ENCODE measurements around the gene USP53.
A peak's percentile ranks its signal among the peaks of the same experiment; 100 is the strongest.
"Not testable (repeated sequence)": the region's sequence is repeated elsewhere in the genome, so short reads cannot be mapped to it uniquely, and the experiment has no call there.

USP53 gene

DNA sequence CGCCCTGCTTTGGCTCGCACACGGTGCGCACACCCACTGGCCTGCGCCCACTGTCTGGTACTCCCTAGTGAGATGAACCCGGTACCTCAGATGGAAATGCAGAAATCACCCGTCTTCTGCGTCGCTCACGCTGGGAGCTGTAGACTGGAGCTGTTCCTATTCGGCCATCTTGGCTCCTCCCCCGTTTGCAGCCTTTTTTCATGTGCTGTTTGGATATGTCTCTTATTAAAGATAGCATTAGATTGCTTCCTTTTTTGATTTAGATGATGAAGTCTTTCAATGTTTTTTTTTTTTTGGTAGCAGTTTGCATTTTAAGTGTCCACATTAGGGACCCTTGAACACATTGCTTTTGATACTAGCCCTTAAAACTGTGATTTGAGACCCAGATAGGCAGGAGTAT, 67.4 kb downstream of the USP53 start:
- not testable (repeated sequence) for H3K4me3 Mint-ChIP-seq, H3K27me3 Mint-ChIP-seq, ATAC-seq, H3K9me3 Mint-ChIP-seq, DNase-seq
- peak overlapping the region in 1 of 2 donors; percentile 35 for H3K27ac Mint-ChIP-seq
- H3K4me1 Mint-ChIP-seq = peaks cover 12% of the 10 kb centered on the region

DNA sequence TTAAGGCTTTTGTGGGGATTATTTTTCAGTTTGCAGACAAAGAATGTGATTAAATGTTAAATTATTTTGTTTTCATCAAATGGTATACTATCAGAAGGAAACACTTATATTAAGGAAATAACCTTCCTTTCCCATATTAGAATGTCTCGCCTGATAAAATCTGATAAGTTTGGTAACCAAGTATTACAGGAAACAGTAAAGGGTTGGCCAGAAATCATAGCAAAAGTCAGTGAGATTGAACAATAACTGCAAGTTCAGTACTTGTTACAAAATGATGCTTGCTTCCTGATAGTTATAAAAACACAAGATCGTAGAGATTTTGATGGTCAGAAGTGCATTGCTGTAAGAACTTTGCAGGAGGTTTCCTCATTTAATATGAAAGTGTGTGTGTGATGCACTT, 68.9 kb downstream of the USP53 start:
- no peak overlapping the region for H3K27ac Mint-ChIP-seq
- H3K4me1 Mint-ChIP-seq = peaks cover 14% of the 10 kb centered on the region
- ATAC-seq (no peak), DNase-seq (no peak)
- H3K4me3 Mint-ChIP-seq = no peak overlapping the region
- H3K9me3 Mint-ChIP-seq = no peaks in the 10 kb centered on the region
- no peaks in the 10 kb centered on the region for H3K27me3 Mint-ChIP-seq

DNA sequence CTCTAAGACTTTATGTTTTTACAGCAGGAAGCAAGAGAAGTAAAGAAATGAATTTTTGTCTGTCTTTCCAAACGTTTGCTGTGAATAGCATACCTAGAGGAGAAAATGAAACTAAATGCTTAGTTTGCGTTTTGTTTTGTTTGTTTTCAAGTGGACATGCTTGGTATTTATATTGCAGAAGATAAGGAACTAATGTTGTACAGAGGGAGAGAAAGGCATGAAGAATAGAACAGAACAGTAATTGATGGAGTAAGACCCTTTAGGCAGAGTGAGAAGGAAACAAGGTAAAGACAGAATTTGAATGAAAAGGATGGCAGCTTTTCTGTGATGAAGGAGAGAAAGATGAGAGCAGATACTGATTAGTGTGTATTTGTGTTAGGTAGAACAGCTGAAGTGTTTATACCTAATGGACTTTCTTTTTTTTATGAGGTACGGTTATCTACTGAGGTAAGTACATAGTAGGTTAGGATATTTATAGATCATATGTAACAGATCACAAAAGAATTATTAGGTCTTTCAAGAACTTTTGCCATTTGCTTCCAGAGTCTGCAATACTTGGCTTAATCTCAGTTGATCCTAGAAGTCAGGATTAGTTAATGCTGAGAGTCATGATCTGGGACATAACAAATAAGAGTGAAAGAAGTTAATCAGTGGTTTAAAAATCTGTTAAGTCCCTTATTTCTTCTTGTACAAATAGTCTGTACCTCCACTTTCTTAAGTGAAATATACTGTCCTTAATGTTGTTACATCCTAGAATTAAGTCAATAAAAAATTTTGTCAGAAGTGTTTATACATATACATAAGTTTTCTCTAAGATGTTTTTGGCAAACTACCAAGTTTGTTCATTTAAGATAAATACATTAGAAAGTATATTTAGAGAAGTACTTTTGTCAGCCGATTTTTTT, 72.6 kb downstream of the USP53 start:
- H3K27ac Mint-ChIP-seq = peak overlapping the region in 1 of 2 donors; percentile 72
- ATAC-seq = no peak
- H3K4me3 Mint-ChIP-seq = peak overlapping the region; percentile 43 to 75
- no peaks in the 10 kb centered on the region for H3K27me3 Mint-ChIP-seq
- H3K4me1 Mint-ChIP-seq = peaks cover 13% of the 10 kb centered on the region
- DNase-seq = no peak
- H3K9me3 Mint-ChIP-seq = no peaks in the 10 kb centered on the region

DNA sequence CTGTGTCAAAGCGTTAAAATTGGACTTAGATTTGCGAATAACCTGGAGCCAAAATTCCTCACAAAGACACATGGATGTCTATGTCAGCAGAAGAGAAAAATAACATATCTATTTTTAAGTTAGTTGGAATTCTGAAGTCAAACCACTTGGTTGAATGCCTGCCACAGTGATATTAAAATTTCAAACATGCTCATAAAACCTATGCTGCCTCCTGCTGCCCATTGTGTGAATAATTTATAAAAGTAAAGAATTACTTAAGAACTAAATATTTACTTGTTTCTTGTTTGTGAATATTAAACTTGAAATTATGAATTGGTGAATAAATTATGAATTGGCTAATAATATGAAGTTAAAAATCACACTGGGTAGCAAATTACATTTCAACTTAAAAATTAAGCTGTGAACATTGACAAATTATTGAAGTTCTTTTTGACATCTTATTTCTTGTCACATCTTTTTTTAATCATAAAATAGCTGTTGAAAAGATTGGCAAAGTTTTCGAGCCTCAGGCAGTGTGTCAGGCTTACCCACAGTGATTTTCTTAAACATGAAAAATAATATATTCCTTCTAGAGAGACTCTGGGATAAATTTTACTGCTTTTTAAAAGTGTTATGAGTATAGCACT, 74.0 kb downstream of the USP53 start:
- H3K9me3 Mint-ChIP-seq = no peaks in the 10 kb centered on the region
- no peak overlapping the region for H3K4me3 Mint-ChIP-seq
- no peak overlapping the region for H3K27ac Mint-ChIP-seq
- ATAC-seq (no peak), DNase-seq (no peak)
- H3K27me3 Mint-ChIP-seq = no peaks in the 10 kb centered on the region
- H3K4me1 Mint-ChIP-seq = peaks cover 6% of the 10 kb centered on the region

DNA sequence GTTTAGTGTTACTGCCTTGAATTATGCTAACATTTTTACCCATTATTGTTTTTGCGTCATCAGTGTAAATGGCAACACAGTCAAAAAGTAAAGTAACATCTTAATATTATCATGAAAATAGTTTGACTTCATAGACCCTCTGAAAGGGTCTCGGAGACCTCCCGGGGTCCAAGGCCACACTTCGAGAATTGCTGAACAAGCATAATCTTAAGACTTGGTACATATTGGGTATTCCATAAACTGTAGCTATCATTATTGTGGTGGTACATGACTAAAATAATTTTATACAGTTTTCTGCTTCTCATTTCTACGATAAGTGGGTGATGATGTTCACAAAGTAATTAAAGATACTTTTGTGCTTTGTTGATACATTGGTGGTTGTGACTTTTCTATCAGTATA, 76.8 kb downstream of the USP53 start:
- Mint-ChIP-seq H3K27ac (no peak overlapping the region), H3K9me3 (no peaks in the 10 kb centered on the region), H3K27me3 (no peaks in the 10 kb centered on the region), H3K4me1 (peaks cover 6% of the 10 kb centered on the region), H3K4me3 (no peak overlapping the region)
- ATAC-seq (no peak), DNase-seq (no peak)

DNA sequence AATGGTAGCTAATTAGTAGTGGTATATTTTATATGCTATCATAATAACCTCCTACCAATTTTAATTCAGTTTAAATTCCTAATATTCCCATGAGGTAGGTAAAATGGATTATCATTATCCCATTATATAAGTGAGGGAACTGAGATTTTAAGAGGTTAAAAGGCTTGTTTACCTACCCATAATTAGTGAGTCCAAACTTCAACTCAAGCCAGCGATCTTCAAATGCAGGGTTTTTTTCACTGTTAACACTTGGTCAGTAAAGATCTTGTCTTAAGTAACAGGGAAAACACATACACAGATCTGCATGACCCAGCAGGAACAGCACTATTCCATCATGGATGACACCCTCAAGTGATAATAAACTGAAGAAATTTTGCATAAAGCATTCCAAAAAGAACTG, 78.1 kb downstream of the USP53 start:
- no peaks in the 10 kb centered on the region for H3K27me3 Mint-ChIP-seq
- no peaks in the 10 kb centered on the region for H3K9me3 Mint-ChIP-seq
- ATAC-seq = no peak
- no peak overlapping the region for H3K4me3 Mint-ChIP-seq
- DNase-seq = no peak
- H3K4me1 Mint-ChIP-seq = no peaks in the 10 kb centered on the region
- H3K27ac Mint-ChIP-seq = no peak overlapping the region

DNA sequence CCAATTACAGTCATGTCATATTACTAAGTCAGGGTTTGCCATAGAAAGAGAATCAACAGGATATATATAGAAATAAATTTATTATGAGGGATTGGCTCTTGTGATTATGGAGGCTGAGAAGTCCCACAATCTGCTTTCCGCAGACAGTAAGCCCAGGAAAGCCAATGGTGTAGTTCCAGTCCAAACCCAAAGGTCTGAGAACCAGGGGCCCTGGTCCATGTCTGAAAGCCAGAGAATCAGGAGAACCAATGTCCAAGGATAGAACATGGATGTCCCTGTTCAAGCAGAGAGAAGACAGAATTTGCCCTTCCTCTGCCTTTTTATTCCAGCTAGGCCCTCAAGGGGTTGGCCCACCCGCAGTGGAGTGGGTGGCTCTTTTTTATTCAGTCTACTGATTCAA, 83.8 kb downstream of the USP53 start:
- no peak for ATAC-seq
- Mint-ChIP-seq H3K9me3 (peaks cover 0 to 5% of the 10 kb centered on the region in 2 donors), H3K4me1 (peaks cover 21% of the 10 kb centered on the region), H3K27ac (no peak overlapping the region), H3K27me3 (no peaks in the 10 kb centered on the region), H3K4me3 (no peak overlapping the region)
- DNase-seq = no peak

DNA sequence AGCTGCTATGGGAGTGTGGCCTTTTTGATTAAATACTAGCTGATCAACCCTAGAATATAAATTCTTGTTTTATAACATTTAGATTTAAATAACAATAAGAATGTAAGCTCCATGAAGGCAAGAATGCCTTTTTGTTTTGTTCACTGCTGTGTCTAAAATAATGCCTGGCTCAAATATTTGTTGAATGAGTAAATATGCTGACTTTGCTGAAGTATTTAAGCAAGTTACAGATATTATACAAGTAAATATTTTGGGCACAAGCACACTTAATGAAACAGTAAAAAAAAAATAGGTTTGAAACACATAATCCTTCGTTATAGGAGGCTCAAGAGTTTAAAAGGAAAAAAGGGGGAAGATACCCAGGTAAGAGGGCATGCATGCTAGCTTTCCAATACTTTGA, 85.3 kb downstream of the USP53 start:
- Mint-ChIP-seq H3K9me3 (peaks cover 0 to 5% of the 10 kb centered on the region in 2 donors), H3K4me1 (peaks cover 26% of the 10 kb centered on the region), H3K27me3 (no peaks in the 10 kb centered on the region), H3K27ac (no peak overlapping the region), H3K4me3 (peak overlapping the region in 1 of 2 donors; percentile 88)
- DNase-seq = no peak
- no peak for ATAC-seq

DNA sequence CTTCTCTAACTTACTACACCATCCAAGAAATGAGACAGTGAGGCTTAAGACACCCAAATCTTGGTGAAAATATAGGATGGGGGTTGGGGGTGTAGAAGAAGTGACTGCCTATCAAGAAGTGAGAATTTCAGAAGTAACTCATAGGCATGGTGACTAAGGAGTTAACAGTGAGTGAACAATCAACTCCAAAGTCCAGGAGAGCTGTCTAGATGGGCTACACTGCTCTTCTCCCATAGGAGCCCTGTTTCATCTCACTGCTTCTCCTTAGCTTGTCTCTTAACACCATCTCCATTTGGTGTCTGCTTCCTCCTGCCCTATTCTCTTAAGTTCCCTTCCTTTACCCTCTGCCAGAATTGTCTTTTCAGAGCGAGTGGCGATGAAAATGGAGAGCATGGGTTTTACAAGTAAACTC, 86.8 kb downstream of the USP53 start:
- no peak for DNase-seq
- peaks cover 0 to 5% of the 10 kb centered on the region in 2 donors for H3K9me3 Mint-ChIP-seq
- peak overlapping the region; percentile 88 to 95 for H3K4me3 Mint-ChIP-seq
- no peak for ATAC-seq
- peaks cover 26% of the 10 kb centered on the region for H3K4me1 Mint-ChIP-seq
- peaks cover 7% of the 10 kb centered on the region for H3K27me3 Mint-ChIP-seq
- peak overlapping the region; percentile 78 to 100 for H3K27ac Mint-ChIP-seq

DNA sequence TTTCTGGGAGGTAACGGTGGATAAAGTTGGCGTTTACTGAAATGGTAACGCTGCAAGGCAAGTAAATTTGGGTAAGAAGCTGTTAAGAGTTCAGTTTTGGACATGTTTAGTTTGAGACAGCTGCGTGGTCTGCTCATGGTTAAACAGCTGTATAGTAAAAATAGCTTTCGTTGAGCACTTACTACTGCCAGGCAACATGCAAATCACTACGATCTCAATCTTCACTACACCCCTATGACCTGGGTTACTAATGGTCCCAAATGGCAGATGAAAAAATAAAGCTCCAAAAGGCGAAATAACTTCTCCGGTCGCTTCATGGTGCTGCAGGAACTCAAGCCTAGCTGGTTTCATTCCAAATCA, 87.2 kb downstream of the USP53 start:
- Mint-ChIP-seq H3K27me3 (peaks cover 11% of the 10 kb centered on the region), H3K4me3 (peak overlapping the region; percentile 88 to 95), H3K9me3 (peaks cover 0 to 5% of the 10 kb centered on the region in 2 donors), H3K4me1 (peaks cover 26% of the 10 kb centered on the region), H3K27ac (peak overlapping the region; percentile 98 to 100)
- ATAC-seq = peak; percentile 4
- no peak for DNase-seq

DNA sequence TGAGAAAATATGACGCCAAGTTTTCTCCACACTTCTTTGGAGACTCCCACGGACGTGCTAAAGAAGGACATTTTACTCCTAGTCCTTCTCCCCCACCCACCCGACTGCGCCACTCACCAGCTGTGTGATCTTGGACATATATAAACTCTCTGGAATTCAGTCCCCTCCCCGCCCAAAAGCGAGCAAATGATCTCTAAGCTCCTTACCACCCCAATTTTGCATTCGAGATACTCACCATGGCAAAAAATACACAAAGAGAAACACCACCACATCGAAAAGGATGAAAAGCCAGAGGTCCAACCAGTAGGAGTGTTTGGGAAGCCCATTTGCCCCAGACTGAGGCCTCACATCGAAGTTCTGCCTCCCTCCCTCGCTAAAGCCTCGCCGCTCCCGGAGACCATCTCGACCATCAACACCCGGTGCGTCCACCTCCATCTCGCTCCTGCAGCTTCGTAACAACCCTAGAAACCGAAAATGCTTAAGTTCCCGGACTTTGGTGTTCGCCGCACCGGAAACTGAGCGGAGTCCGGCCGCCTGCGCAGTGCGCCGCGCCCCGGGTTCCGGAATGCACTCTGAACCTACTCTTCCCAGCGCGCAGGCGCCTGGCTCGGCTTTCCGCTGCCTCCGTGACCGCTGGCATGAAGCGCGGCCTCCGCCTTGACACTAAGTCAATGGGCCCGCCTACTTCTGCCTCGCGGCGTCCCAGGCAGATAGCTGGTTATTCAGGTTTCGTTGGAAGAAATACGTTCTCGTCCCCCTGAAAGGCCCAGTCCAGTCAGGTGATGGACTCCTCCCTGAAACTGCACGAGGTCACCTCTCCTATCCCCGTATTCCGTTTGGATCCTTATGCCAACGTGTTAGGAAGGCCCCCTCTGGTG, 87.8 kb downstream of the USP53 start:
- peak overlapping the region; percentile 88 to 95 for H3K4me3 Mint-ChIP-seq
- H3K9me3 Mint-ChIP-seq = peaks cover 0 to 5% of the 10 kb centered on the region in 2 donors
- H3K27ac Mint-ChIP-seq = peak overlapping the region; percentile 98 to 100
- H3K27me3 Mint-ChIP-seq = peaks cover 11% of the 10 kb centered on the region
- DNase-seq = peak; percentile 92 to 94
- ATAC-seq = peak; percentile 98
- peaks cover 26% of the 10 kb centered on the region for H3K4me1 Mint-ChIP-seq

DNA sequence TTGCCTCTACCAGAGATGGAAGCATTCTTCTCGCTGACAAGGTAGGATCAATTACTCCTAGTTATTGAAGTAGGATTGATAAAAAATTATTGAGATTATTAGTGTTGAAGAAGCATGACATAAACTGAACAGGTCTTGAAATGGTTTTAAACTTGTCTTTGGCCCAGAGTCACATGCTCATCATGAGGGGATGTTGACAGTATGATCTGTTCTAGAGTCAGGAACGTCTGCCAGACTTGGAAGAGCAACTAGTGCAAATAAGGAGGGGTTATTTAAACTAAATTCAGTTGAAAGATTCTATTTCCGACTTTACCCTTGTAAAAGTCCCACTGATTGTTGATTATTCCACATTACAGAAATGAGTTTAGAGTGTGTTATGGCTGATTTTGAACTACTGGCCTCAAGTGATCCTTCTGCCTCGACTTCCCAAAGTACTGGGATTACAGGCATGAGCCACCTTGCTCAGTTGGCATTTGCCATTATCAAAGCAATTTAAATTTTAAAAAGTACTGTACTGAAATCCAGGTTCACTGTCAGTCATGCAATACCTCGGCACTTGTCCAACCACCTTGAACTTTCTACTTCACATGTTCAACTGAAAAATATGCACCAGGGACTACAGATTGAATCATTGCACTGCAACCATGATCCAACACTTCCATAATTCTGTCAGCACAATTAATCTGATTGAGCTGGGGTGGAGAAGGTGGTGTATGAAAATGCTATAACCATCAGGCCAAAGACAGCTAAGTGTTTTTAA, 89.7 kb downstream of the USP53 start:
- Mint-ChIP-seq H3K27ac (peak overlapping the region in 1 of 2 donors; percentile 13), H3K4me3 (no peak overlapping the region), H3K27me3 (peaks cover 11% of the 10 kb centered on the region), H3K9me3 (peaks cover 0 to 5% of the 10 kb centered on the region in 2 donors), H3K4me1 (peaks cover 20% of the 10 kb centered on the region)
- no peak for ATAC-seq
- DNase-seq = no peak

DNA sequence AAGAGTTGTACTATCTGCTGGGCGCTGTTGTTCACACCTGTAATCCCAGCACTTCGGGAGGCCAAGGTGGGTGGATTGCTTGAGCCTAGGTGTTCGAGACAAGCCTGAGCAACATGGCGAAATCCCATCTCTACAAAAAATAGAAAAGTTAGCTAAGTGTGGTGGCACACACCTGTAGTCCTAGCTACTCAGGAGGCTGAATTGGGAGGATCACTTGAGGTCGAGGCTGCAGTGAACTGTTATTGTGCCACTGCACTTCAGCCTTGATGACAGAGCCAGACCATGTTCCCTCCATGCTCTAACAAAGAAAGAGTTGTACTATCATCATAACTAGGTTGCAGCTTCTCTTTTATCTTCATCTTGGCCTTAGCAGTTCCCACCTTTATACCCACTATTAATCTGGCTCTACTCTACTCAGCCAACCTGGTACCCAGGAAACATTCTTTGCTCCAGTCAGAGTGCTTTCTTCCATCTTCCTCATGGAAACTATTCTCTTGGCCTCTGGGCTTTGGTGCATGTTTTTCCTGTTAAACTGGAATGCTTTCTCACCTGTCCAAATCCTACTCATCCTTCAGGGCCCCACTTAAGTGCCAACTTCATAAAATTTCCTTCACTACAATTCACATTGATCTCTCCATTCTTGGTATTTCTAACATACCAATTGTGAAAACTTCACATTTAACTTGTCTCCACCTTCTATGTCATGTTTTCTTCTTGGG, 91.2 kb downstream of the USP53 start:
- Mint-ChIP-seq H3K4me1 (peaks cover 11% of the 10 kb centered on the region), H3K9me3 (no peaks in the 10 kb centered on the region), H3K27me3 (peaks cover 11% of the 10 kb centered on the region), H3K4me3 (no peak overlapping the region), H3K27ac (no peak overlapping the region)
- ATAC-seq (no peak), DNase-seq (no peak)

DNA sequence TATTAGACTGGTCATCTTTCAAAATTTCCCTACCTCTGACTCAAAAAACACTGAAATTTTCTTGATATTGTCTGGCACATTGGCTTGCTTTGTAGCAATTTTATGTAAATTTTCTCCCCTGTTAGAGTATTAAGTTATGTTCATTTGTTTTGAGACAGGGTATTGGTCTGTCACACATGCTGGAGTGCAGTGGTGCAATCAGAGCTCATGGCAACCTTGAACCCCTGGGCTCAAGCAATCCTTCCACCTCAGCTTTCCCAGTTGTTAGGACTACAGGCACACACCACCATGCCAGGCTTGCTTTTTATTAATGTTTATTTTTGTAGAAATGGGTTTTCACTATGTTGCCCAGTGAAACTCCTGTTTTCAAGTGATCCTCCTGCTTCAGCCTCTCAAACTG, 91.9 kb downstream of the USP53 start:
- ATAC-seq = no peak
- Mint-ChIP-seq H3K4me3 (no peak overlapping the region), H3K27ac (no peak overlapping the region)

More for the DNA sequence above, 91.9 kb downstream of the USP53 start:
- no peak for DNase-seq
- Mint-ChIP-seq H3K4me1 (peaks cover 6% of the 10 kb centered on the region), H3K9me3 (no peaks in the 10 kb centered on the region), H3K27me3 (peaks cover 11% of the 10 kb centered on the region)

Measured in stimulated activated naive CD8-positive, alpha-beta T cell treated with anti-CD3 and anti-CD28 coated beads, Interleukin-15, amount 100 ng/mL, for 72 hours (primary cell).